Nephron (organoid): ENCODE measurements around the gene NANOS3.

Source experiments
- H3K27ac Mint-ChIP-seq, 3 experiments: 2 replicates each; pipeline ENCODE4 v1.8.0; 2020; ENCODE audit warnings: mixed read lengths in 3 of 3, mild to moderate bottlenecking in 2 of 3, moderate library complexity in 1 of 3
- H3K27me3 Mint-ChIP-seq: 2 replicates; pipeline ENCODE4 v1.8.0; 2021; ENCODE audit warnings: low read depth, mild to moderate bottlenecking, moderate library complexity, mixed read lengths
- H3K36me3 Mint-ChIP-seq: 2 replicates; pipeline ENCODE4 v1.8.0; 2020; ENCODE audit warnings: low read depth, mixed read lengths
- H3K4me1 Mint-ChIP-seq: 2 replicates; pipeline ENCODE4 v1.8.0; 2020; ENCODE audit warnings: mixed read lengths
- H3K4me3 Mint-ChIP-seq, 3 experiments: 2 replicates each; pipeline ENCODE4 v1.8.0; 2020; ENCODE audit warnings: mild to moderate bottlenecking in 3 of 3, mixed read lengths in 3 of 3, moderate library complexity in 2 of 3
- H3K9me3 Mint-ChIP-seq: 2 replicates; pipeline ENCODE4 v1.8.0; 2020; ENCODE audit warnings: mixed read lengths
- CTCF ChIP-seq, 3 experiments: fragments of 200-600 bp; sonication (generic); IDR thresholded peaks; one replicate each; pipeline ENCODE4 v1.5.0; 2021; ENCODE audit warnings: antibody characterized with exemption in 3 of 3; ENCODE audit not compliant: unreplicated experiment in 3 of 3

NANOS3 gene

GRCh38 chr19:13908674-13909073, 31.7 kb downstream of the NANOS3 start:
- Mint-ChIP-seq H3K36me3 (peaks cover 25% of the 10 kb centered on the region), H3K27me3 (no peaks in the 10 kb centered on the region), H3K4me3 (peak overlapping the region in 2 of 3 experiments; percentile 25 to 36), H3K27ac (no peak overlapping the region), H3K4me1 (peaks cover 8% of the 10 kb centered on the region), H3K9me3 (no peaks in the 10 kb centered on the region)
- TF ChIP-seq CTCF (IDR thresholded peaks at IDR 0.05; ENCODE audit: unreplicated experiment in 3 of 3): no peak

DNA sequence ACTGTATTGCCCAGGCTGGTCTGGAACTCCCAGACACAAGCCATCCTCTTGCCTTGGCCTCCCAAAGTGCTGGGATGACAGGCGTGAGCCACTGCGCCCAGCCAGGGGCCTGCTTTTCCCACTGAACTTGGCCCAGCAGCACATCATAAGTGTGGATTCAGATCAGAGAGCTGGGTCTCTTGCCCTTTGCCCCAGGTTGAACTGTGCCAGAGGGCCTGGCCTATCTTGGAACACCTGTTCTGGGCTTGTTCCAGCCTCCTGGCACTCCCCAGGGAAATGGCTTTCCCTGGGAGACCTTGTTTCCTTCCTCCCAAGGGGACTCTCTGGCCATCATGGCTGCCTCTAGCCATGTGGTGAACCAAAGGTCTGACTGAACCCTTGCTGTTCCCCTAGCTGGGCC, 32.5 kb downstream of the NANOS3 start:
- Mint-ChIP-seq H3K9me3 (no peaks in the 10 kb centered on the region), H3K27ac (no peak overlapping the region), H3K4me3 (no peak overlapping the region), H3K27me3 (no peaks in the 10 kb centered on the region), H3K4me1 (peaks cover 8% of the 10 kb centered on the region), H3K36me3 (peaks cover 25% of the 10 kb centered on the region)
- no peak for TF ChIP-seq CTCF (IDR thresholded peaks at IDR 0.05; ENCODE audit: unreplicated experiment in 3 of 3)

DNA sequence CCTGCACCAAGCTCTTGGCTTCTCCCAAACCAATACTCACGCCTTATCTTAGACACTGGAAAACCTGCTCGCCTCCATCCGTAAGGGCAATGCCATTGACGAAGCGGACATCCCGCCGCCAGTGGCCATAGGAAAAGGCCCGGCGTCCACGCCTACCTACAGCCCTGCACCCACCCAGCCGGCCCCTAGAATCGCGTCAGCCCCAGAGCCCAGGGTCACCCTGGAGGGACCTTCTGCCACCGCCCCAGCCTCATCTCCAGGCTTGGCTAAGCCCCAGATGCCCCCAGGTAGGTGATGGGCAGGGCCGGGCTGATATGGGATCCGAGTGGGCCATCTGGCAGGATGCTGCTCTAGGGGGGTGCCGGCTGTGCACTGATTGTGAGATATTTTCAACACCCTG, 36.4 kb downstream of the NANOS3 start:
- TF ChIP-seq CTCF (IDR thresholded peaks at IDR 0.05; ENCODE audit: unreplicated experiment in 3 of 3): no peak
- H3K4me1 Mint-ChIP-seq: no peaks in the 10 kb centered on the region
- no peak overlapping the region for H3K27ac Mint-ChIP-seq
- H3K4me3 Mint-ChIP-seq: no peak overlapping the region
- H3K36me3 Mint-ChIP-seq: peaks cover 38% of the 10 kb centered on the region
- no peaks in the 10 kb centered on the region for H3K9me3 Mint-ChIP-seq
- no peaks in the 10 kb centered on the region for H3K27me3 Mint-ChIP-seq

GRCh38 chr19:13914777-13915176, 37.8 kb downstream of the NANOS3 start:
- Mint-ChIP-seq H3K27me3 (no peaks in the 10 kb centered on the region), H3K27ac (no peak overlapping the region), H3K4me3 (no peak overlapping the region), H3K36me3 (peaks cover 46% of the 10 kb centered on the region), H3K4me1 (no peaks in the 10 kb centered on the region), H3K9me3 (no peaks in the 10 kb centered on the region)
- no peak for TF ChIP-seq CTCF (IDR thresholded peaks at IDR 0.05; ENCODE audit: unreplicated experiment in 3 of 3)

- H3K9me3 Mint-ChIP-seq: no peaks in the 10 kb centered on the region
- H3K4me3 Mint-ChIP-seq: no peak overlapping the region
- H3K27me3 Mint-ChIP-seq: no peaks in the 10 kb centered on the region
- H3K36me3 Mint-ChIP-seq: peaks cover 59% of the 10 kb centered on the region
- no peaks in the 10 kb centered on the region for H3K4me1 Mint-ChIP-seq
- H3K27ac Mint-ChIP-seq: no peak overlapping the region
- TF ChIP-seq CTCF (IDR thresholded peaks at IDR 0.05; ENCODE audit: unreplicated experiment in 3 of 3): no peak
Observed at GRCh38 chr19:13917888-13918406, 41.0 kb downstream of the NANOS3 start.

DNA sequence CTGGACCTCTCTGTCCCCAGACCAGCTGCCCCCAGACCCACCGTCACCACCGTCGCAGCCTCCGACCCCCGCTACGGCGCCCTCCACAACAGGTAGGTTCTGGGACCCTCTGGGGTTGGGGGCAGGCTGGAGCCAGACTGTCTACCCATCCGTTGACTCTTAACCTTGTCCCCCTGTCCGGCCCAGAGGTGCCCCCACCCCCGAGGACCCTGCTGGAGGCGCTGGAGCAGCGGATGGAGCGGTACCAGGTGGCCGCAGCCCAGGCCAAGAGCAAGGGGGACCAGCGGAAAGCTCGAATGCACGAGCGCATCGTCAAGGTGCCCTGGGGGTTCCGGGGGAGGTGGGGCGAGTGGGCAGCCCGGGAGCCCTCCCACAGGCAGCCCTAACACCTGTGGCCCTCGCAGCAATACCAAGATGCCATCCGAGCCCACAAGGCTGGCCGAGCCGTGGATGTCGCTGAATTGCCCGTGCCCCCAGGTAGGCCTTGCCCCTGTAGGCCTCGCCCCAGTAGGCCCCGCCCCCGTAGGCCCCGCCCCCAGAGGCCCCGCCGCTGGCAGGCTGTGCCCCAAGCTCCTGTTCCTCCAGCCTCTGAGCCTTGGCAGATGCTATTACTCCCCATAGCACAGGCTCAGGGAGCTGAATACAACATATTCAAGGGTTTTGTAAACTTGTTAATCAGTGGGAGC, 41.9 kb downstream of the NANOS3 start:
- Mint-ChIP-seq H3K27me3 (no peaks in the 10 kb centered on the region), H3K9me3 (no peaks in the 10 kb centered on the region), H3K27ac (no peak overlapping the region), H3K4me1 (no peaks in the 10 kb centered on the region), H3K4me3 (no peak overlapping the region), H3K36me3 (peaks cover 59% of the 10 kb centered on the region)
- TF ChIP-seq CTCF (IDR thresholded peaks at IDR 0.05; ENCODE audit: unreplicated experiment in 3 of 3): no peak
